ENCODE results near the gene PRKCA. TPM values are rescaled to one million over a fixed set of nuclear protein-coding genes. Genes with fewer than 3 reads are reported as not detected.

The PRKCA gene
- total RNA-seq, 1 experiment from 2014 or later, result 22.6 TPM

- Histone ChIP-seq H3K4me3 (ENCODE audit: low read length) (no peak overlapping the region), H3F3A (ENCODE audit: low read length, unreplicated experiment) (no peaks in the 10 kb centered on the region), H3K27ac (ENCODE audit: low read length) (no peak overlapping the region), H4K20me1 (ENCODE audit: low read length) (no peaks in the 10 kb centered on the region), H3K9ac (ENCODE audit: low read length) (no peak overlapping the region), H3K9me3 (ENCODE audit: low read length) (no peaks in the 10 kb centered on the region), H3K4me1 (ENCODE audit: insufficient read depth, low read length) (no peaks in the 10 kb centered on the region), H3K36me3 (ENCODE audit: low read depth, low read length) (no peaks in the 10 kb centered on the region), H3K27me3 (ENCODE audit: low read length) (peaks cover 27% of the 10 kb centered on the region), H3K79me2 (ENCODE audit: low read length) (no peaks in the 10 kb centered on the region), H2AFZ (ENCODE audit: low read length) (no peak overlapping the region), H3K4me2 (ENCODE audit: low read length) (no peak overlapping the region), H3K9me2 (replicated peaks; ENCODE audit: low read length) (no peaks in the 10 kb centered on the region)
- intact Hi-C loops (cut with micrococcal nuclease), result no loop called here
- POLR2A ChIA-PET (ENCODE audit: unreplicated experiment), result no interaction called here
- CTCF ChIA-PET, result no interaction called here
- ATAC-seq, result no peak
- no TSS peak for BruUV-seq (replicated peaks)
- DNase-seq, result no peak
- TF ChIP-seq EZH2 (IDR thresholded peaks at IDR 0.05; ENCODE audit: low read length, unreplicated experiment) (no peak), EZH2phosphoT487 (IDR thresholded peaks at IDR 0.05; ENCODE audit: borderline replicate concordance, low read length) (no peak), CTCF (conservative IDR thresholded peaks at IDR 0.05; ENCODE audit: low read depth, low read length) (no peak)
Observed at GRCh38 chr17:66842959-66843358, 540.5 kb downstream of the PRKCA start.

DNA sequence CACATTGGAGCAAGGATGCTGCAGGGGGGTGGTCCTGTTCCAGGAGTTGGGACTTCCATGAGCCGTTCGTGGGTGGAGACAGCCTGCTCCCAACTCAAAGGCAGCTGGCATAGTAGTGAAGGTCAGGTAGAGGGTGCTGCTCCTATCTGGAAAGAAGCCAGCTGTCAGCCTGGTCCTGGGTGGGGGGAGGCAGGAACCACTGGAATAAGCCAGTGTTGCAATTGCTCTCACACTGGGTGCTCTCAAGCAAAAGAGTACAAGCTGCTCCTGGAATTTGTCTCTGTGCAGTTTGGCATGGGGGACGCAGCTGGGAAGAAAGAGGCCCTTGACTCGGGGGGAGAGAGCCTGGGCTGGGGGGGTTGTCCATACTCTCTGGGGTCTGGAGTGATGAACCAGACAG, 541.2 kb downstream of the PRKCA start:
- Histone ChIP-seq H3K27me3 (ENCODE audit: low read length) (peaks cover 25% of the 10 kb centered on the region), H4K20me1 (ENCODE audit: low read length) (no peaks in the 10 kb centered on the region), H3K4me2 (ENCODE audit: low read length) (no peak overlapping the region), H3F3A (ENCODE audit: low read length, unreplicated experiment) (no peaks in the 10 kb centered on the region), H3K27ac (ENCODE audit: low read length) (no peak overlapping the region), H3K9me3 (ENCODE audit: low read length) (no peaks in the 10 kb centered on the region), H3K9ac (ENCODE audit: low read length) (no peak overlapping the region), H3K4me3 (ENCODE audit: low read length) (no peak overlapping the region), H2AFZ (ENCODE audit: low read length) (no peak overlapping the region), H3K4me1 (ENCODE audit: insufficient read depth, low read length) (no peaks in the 10 kb centered on the region), H3K79me2 (ENCODE audit: low read length) (no peaks in the 10 kb centered on the region), H3K9me2 (replicated peaks; ENCODE audit: low read length) (no peaks in the 10 kb centered on the region), H3K36me3 (ENCODE audit: low read depth, low read length) (no peaks in the 10 kb centered on the region)
- no peak for TF ChIP-seq EZH2 (IDR thresholded peaks at IDR 0.05; ENCODE audit: low read length, unreplicated experiment)
- no peak for TF ChIP-seq EZH2phosphoT487 (IDR thresholded peaks at IDR 0.05; ENCODE audit: borderline replicate concordance, low read length)
- no peak for TF ChIP-seq CTCF (conservative IDR thresholded peaks at IDR 0.05; ENCODE audit: low read depth, low read length)
- ChIA-PET POLR2A (ENCODE audit: unreplicated experiment) (no interaction called here), CTCF (no interaction called here)
- ATAC-seq (no peak), DNase-seq (no peak)
- BruUV-seq (replicated peaks), result no TSS peak
- intact Hi-C loops (cut with micrococcal nuclease), result no loop called here

- Histone ChIP-seq H4K20me1 (ENCODE audit: low read length) (no peaks in the 10 kb centered on the region), H3K4me1 (ENCODE audit: insufficient read depth, low read length) (no peaks in the 10 kb centered on the region), H3K27ac (ENCODE audit: low read length) (no peak overlapping the region), H3F3A (ENCODE audit: low read length, unreplicated experiment) (no peaks in the 10 kb centered on the region), H2AFZ (ENCODE audit: low read length) (no peak overlapping the region), H3K36me3 (ENCODE audit: low read depth, low read length) (no peaks in the 10 kb centered on the region), H3K27me3 (ENCODE audit: low read length) (peaks cover 31% of the 10 kb centered on the region), H3K9me2 (replicated peaks; ENCODE audit: low read length) (no peaks in the 10 kb centered on the region), H3K79me2 (ENCODE audit: low read length) (no peaks in the 10 kb centered on the region), H3K4me2 (ENCODE audit: low read length) (no peak overlapping the region), H3K4me3 (ENCODE audit: low read length) (no peak overlapping the region), H3K9ac (ENCODE audit: low read length) (no peak overlapping the region), H3K9me3 (ENCODE audit: low read length) (no peaks in the 10 kb centered on the region)
- ChIA-PET CTCF (no interaction called here), POLR2A (ENCODE audit: unreplicated experiment) (no interaction called here)
- no peak for TF ChIP-seq EZH2phosphoT487 (IDR thresholded peaks at IDR 0.05; ENCODE audit: borderline replicate concordance, low read length)
- no peak for TF ChIP-seq EZH2 (IDR thresholded peaks at IDR 0.05; ENCODE audit: low read length, unreplicated experiment)
- TF ChIP-seq CTCF (conservative IDR thresholded peaks at IDR 0.05; ENCODE audit: low read depth, low read length), result no peak
- BruUV-seq (replicated peaks), result no TSS peak
- ATAC-seq (no peak), DNase-seq (no peak)
- intact Hi-C loops (cut with micrococcal nuclease), result no loop called here
Observed at GRCh38 chr17:66847704-66848103, 545.3 kb downstream of the PRKCA start.
